ENCODE data around the gene SPATA6L.
A peak's percentile ranks its signal among the peaks of the same experiment; 100 is the strongest.
"Not testable (repeated sequence)": the region's sequence is repeated elsewhere in the genome, so short reads cannot be mapped to it uniquely, and the experiment has no call there.

SPATA6L gene

GRCh38 chr9:4674783-4675182, 8.5 kb upstream of the SPATA6L start:
- no peak for DNase-seq

GRCh38 chr9:4671737-4672136, 5.5 kb upstream of the SPATA6L start:
- no peak for DNase-seq

DNA sequence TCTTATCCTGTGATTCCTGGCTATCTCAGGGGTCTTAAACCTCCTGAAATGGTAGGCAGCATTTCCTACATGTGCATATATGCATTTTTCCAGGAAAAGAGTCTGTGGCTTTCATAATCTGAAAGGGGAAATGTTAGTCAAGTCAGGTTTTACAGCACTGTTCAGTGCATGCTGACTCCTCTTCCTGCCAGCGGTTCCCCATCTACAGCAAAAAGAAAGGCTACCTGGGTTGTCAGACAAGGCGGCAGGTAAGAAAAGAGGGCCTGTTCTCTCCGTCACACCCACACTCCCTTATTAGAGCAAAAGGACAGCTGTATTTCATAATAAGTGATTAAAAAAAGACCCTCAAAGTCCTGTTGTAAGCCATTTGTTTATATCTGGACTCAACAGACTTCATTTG, 4.3 kb upstream of the SPATA6L start:
- DNase-seq, result no peak

- no peak for DNase-seq
These were observed 3.6 kb upstream of the SPATA6L start for GRCh38 chr9:4669890-4670289.

DNA sequence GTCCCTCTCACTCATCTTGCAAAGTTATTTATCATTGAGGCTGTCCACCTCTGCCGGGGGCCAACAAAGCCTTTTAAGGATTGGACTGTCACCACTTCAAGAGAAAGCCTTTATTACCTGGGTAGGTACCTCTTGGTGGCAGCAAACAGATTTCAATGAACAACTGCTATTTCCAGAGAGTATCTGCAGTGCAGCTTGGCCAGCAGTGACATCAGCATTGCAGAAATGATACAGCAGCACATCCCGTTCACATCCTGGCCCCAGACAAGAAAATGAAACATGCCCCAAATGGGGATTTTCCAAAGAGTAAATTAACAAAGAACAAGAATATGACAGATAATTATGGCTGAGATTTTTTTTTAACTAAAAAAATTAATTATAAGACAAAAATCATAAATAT, 2.3 kb upstream of the SPATA6L start:
- DNase-seq, result no peak

DNA sequence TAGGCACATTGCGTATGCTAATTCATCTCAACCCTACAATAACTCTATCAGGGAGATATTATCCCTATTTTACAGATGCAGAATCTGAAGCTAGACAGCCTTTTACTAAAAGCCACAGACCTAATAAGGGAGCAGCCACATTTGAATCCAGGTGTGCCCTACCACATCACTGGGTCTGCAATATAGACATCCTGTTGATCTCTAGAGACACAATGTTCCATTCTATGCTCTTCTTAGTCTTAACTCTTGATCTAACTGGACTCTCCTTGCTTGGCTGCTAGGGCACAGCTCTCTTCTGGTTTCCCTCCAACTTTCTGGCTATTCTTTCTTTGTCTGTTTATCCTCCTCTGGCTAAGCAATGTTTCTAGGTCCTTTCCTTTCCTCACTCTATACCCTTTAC, 1.4 kb upstream of the SPATA6L start:
- no peak for DNase-seq

GRCh38 chr9:4665357-4665756, 923 bp downstream of the SPATA6L start:
- DNase-seq, result no peak

DNA sequence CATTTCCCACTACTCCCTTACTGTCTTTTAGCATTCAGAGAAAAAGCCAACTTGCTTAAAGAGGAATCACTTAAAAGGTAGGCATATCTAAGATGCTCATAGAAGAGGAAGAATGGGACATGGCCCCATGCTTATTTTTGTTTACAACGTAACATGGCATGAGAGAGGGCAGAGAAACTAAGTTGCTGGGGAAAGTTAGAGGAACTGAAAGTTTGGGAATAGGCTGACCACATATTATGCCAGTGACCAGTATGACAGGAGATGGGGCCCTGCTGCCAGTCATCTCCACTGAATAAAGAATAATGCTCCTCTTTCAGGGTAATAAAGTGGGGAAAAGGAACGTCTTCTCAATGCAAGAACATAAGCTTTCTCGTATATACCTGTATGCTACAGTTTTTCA, 2.3 kb downstream of the SPATA6L start:
- no peak for DNase-seq

- no peak for DNase-seq
These were observed 3.1 kb downstream of the SPATA6L start for GRCh38 chr9:4662989-4663792.

- DNase-seq, result peak; percentile 77 to 84
These were observed 3.9 kb downstream of the SPATA6L start, which contains the start of gene PLPP6 for GRCh38 chr9:4662108-4662988. Gene PLPP6 (plus strand): TSS chr9:4662294. CDS start chr9:4662376, 82 bp downstream.

DNA sequence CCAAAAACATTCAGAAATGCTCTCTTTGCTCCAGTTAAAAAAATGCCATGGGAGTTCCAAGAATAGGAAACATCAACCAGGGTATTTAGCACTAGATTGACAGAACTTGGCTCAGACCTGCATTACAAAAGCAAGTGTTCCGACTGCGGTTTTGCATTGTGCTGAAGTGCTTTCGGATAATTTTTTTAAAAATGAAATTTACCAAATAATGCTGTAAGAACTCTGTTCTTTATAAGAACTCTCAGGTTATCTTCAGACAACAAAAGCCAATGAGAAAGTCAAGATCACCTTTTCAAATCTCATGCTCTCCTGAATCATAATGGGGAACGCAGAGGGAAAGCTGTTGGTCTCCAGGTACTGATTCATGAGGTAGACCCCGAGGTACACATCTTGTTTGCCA, 4.7 kb downstream of the SPATA6L start:
- DNase-seq, result no peak

DNA sequence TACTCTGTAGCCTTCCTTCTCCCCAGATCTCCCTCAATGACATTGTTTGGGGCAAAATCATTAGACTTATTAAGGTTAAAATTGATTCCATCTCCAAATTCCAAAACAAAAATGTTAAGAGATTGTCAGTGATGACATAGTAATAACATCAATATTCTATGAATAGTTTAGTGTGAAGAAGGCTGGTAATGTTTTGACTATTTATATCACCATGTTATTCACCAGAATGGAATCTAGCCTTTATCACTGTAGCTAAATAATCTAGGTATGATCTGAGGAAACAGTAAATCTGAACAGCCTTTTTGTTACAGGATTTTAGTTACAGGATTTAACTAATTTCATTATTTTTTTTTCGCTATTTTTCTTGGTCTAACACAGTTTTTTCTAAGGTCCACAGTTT, 5.1 kb downstream of the SPATA6L start:
- no peak for DNase-seq

GRCh38 chr9:4660665-4661064, 5.6 kb downstream of the SPATA6L start:
- not testable (repeated sequence) for DNase-seq

GRCh38 chr9:4657426-4658159, 8.7 kb downstream of the SPATA6L start:
- no peak for DNase-seq

- DNase-seq, result no peak
These were observed 9.7 kb downstream of the SPATA6L start for GRCh38 chr9:4656621-4657020.

DNA sequence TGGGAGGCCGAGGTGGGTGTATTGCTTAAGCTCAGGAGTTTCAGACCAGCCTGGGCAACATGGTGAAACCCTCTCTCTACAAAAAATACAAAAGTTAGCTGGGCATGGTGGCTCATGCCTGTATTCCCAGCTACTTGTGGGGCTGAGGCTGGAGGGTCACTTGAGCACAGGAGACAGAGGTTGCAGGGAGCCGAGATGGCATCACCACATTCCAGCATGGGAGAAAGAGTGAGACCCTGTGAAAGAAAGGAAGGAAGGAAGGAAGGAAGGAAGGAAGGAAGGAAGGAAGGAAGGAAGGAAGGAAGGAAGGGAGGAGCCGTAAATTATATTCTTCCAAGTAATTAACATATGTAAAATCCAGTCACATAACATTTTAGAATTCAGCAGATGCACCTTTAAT, 10.1 kb downstream of the SPATA6L start:
- not testable (repeated sequence) for DNase-seq

DNA sequence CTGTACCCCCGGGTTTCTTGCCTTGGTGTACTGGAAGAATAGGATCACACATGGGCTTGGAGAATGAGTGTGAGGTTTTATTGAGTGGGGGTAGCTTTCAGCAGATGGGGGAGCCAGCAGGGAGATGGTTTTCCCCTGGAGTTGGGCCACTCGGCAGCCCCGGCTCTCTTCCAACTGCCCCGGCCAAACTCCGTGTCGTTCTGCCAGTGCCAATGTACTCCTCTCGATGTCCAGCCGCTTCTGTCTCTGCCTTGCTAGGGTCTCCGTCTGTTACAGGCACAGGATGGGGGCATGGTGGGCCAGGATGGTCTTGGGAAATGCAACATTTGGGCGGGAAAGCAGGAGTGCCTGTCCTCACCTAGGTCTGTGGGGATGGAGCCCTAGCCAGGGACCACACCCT, 11.7 kb downstream of the SPATA6L start:
- no peak for DNase-seq

- no peak for DNase-seq
These were observed 12.2 kb downstream of the SPATA6L start for GRCh38 chr9:4654084-4654483.

GRCh38 chr9:4642351-4642750, 23.9 kb downstream of the SPATA6L start:
- no peak for DNase-seq

DNA sequence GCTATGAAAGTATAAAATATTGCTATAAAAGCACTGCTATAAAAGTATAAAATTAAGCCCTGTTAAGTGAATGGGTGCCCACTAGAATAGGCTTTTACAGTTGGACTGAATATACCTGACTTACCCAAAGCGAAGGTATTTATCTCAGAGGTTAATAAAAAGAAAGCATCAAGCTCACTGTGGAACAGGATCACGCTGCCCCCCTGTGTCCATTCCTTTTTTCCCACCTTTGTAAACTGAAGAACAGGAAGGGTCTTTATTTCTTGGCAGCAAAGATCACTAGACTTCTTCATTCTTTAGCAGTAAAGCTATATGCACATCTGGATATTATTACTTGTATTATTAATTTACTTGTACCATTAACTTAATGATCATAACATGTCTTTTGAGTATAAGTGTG, 26.3 kb downstream of the SPATA6L start:
- no peak for DNase-seq

- no peak for DNase-seq
These were observed 26.9 kb downstream of the SPATA6L start for GRCh38 chr9:4639420-4639819.

- DNase-seq, result no peak
These were observed 27.3 kb downstream of the SPATA6L start for GRCh38 chr9:4638968-4639367.

GRCh38 chr9:4630836-4631235, 35.4 kb downstream of the SPATA6L start:
- no peak for DNase-seq

All from SHP77 (cell line).